Hepatocyte (in vitro differentiated cells): ENCODE measurements around the gene PLCL2. TPM values are rescaled to one million over a fixed set of nuclear protein-coding genes. Genes with fewer than 3 reads are reported as not detected.

Experiments
- DNase-seq: peaks from one replicate; pipeline ENCODE4 v3.0.0-alpha.2; 2016; ENCODE audit warnings: low spot score
- H2AFZ ChIP-seq: fragments of 200-600 bp; sonication (generic); 2 replicates; pipeline ENCODE4 v1.6.0; 2016; ENCODE audit warnings: antibody characterized with exemption, mild to moderate bottlenecking
- H3K27ac ChIP-seq: fragments of 200-600 bp; sonication (generic); 2 replicates; pipeline ENCODE4 v1.5.1; 2016; ENCODE audit warnings: mild to moderate bottlenecking
- H3K27me3 ChIP-seq: fragments of 200-600 bp; sonication (generic); 2 replicates; pipeline ENCODE4 v1.6.1; 2016
- H3K36me3 ChIP-seq: fragments of 200-600 bp; sonication (generic); replicated peaks from 2 replicates; pipeline ENCODE4 v1.5.1; 2016; ENCODE audit warnings: low read depth; ENCODE audit not compliant: insufficient read depth
- H3K4me1 ChIP-seq: fragments of 200-600 bp; sonication (generic); 2 replicates; pipeline ENCODE4 v1.5.1; 2016; ENCODE audit warnings: mild to moderate bottlenecking, moderate library complexity; ENCODE audit not compliant: insufficient read depth
- H3K4me2 ChIP-seq: fragments of 200-600 bp; sonication (generic); 2 replicates; pipeline ENCODE4 v1.6.0; 2016
- H3K4me3 ChIP-seq: fragments of 200-600 bp; sonication (generic); 2 replicates; pipeline ENCODE4 v1.5.1; 2016; ENCODE audit warnings: mild to moderate bottlenecking
- H3K79me2 ChIP-seq: fragments of 200-600 bp; sonication (generic); 2 replicates; pipeline ENCODE4 v1.6.0; 2017; ENCODE audit warnings: mild to moderate bottlenecking
- H3K9me2 ChIP-seq: fragments of 200-600 bp; sonication (generic); replicated peaks from 2 replicates; pipeline ENCODE4 v1.6.0; 2017; ENCODE audit warnings: mild to moderate bottlenecking; ENCODE audit not compliant: insufficient read depth
- H3K9me3 ChIP-seq: fragments of 200-600 bp; sonication (generic); 2 replicates; pipeline ENCODE4 v1.5.1; 2016; ENCODE audit warnings: low read depth, mild to moderate bottlenecking
- H4K20me1 ChIP-seq: fragments of 200-600 bp; sonication (generic); 2 replicates; pipeline ENCODE4 v1.6.0; 2016; ENCODE audit warnings: mild to moderate bottlenecking; ENCODE audit not compliant: insufficient read depth, poor library complexity, severe bottlenecking
- CTCF ChIP-seq: fragments of 200-600 bp; sonication (generic); IDR thresholded peaks from 2 replicates; pipeline ENCODE4 v1.5.1; 2016; ENCODE audit warnings: antibody characterized with exemption, mild to moderate bottlenecking; ENCODE audit not compliant: poor library complexity
- EZH2 ChIP-seq: fragments of 200-600 bp; sonication (generic); IDR thresholded peaks from 2 replicates; pipeline ENCODE4 v1.6.1; 2016; ENCODE audit warnings: antibody characterized with exemption, mild to moderate bottlenecking, borderline replicate concordance
- EZH2phosphoT487 ChIP-seq: fragments of 200-600 bp; sonication (generic); IDR thresholded peaks from one replicate; pipeline ENCODE4 v1.6.1; 2018; ENCODE audit warnings: antibody characterized with exemption, mild to moderate bottlenecking, low read depth, moderate library complexity; ENCODE audit not compliant: unreplicated experiment, severe bottlenecking
- WGBS: methylation state at CpG from one replicate; pipeline ENCODE4 v1.1.6; 2016; ENCODE audit warnings: low lambda C conversion rate; ENCODE audit errors: missing lambda C conversion rate; 5-methylcytosine and 5-hydroxymethylcytosine counted together
- polyA plus RNA-seq: library from polyadenylated mRNA; unstranded; fragments of >200 nt; fragmentation: Nextera tagmentation; extraction: Ambion mirVana; gene quantifications from 2 replicates; pipeline ENCODE4 v1.2.1, GENCODE V29; 2016
- total RNA-seq: library from RNA; depleted of rRNA; stranded (reverse); fragments of >200 nt; gene quantifications from 2 replicates; pipeline ENCODE4 v1.2.3, GENCODE V29; 2014

Gene PLCL2
- total and polyA plus RNA-seq, 2 experiments from 2014 or later, result 3.2 to 14.2 TPM

GRCh38 chr3:16877505-16877904 lies 7.2 kb upstream of the PLCL2 start:
- no peaks in the 10 kb centered on the region for H3K9me3 ChIP-seq
- no peaks in the 10 kb centered on the region for H4K20me1 ChIP-seq
- TF ChIP-seq CTCF (no peak), EZH2phosphoT487 (no peak)
- no peaks in the 10 kb centered on the region for H3K79me2 ChIP-seq
- peaks cover 8% of the 10 kb centered on the region for H3K4me1 ChIP-seq
- H2AFZ ChIP-seq, result no peak overlapping the region
- no peak overlapping the region for H3K27ac ChIP-seq
- 68% methylated on average over 2 of the region's 2 CpGs for WGBS
- DNase-seq, result no peak
- H3K27me3 ChIP-seq, result no peaks in the 10 kb centered on the region
- H3K9me2 ChIP-seq, result no peaks in the 10 kb centered on the region
- no peak overlapping the region for H3K4me3 ChIP-seq
- H3K36me3 ChIP-seq, result no peaks in the 10 kb centered on the region
- no peak overlapping the region for H3K4me2 ChIP-seq

- WGBS, result 78% methylated on average over 1 of the region's 1 CpG
Measured at GRCh38 chr3:16877911-16878310, 6.8 kb upstream of the PLCL2 start.

GRCh38 chr3:16881896-16882630 lies 2.7 kb upstream of the PLCL2 start:
- TF ChIP-seq EZH2, result no peak
- TF ChIP-seq CTCF, result no peak
- no peak for TF ChIP-seq EZH2phosphoT487
- Histone ChIP-seq H4K20me1 (no peaks in the 10 kb centered on the region), H2AFZ (no peak overlapping the region)

More at GRCh38 chr3:16877911-16878310, 6.8 kb upstream of the PLCL2 start:
- no peaks in the 10 kb centered on the region for H3K36me3 ChIP-seq
- TF ChIP-seq EZH2, result no peak
- TF ChIP-seq EZH2phosphoT487, result no peak
- H2AFZ ChIP-seq, result no peak overlapping the region
- no peak for DNase-seq
- H3K27me3 ChIP-seq, result no peaks in the 10 kb centered on the region
- no peaks in the 10 kb centered on the region for H3K9me3 ChIP-seq
- no peaks in the 10 kb centered on the region for H3K79me2 ChIP-seq
- no peak overlapping the region for H3K4me2 ChIP-seq
- no peaks in the 10 kb centered on the region for H3K9me2 ChIP-seq
- no peak overlapping the region for H3K27ac ChIP-seq
- H3K4me1 ChIP-seq, result peaks cover 12% of the 10 kb centered on the region
- H3K4me3 ChIP-seq, result no peak overlapping the region
- H4K20me1 ChIP-seq, result no peaks in the 10 kb centered on the region

GRCh38 chr3:16883057-16883722 lies 1.6 kb upstream of the PLCL2 start:
- peak overlapping the region; percentile 96 for H3K4me2 ChIP-seq
- no peaks in the 10 kb centered on the region for H3K27me3 ChIP-seq
- no peaks in the 10 kb centered on the region for H3K9me2 ChIP-seq
- H2AFZ ChIP-seq, result peak overlapping the region; percentile 99
- H3K36me3 ChIP-seq, result no peaks in the 10 kb centered on the region
- no peak overlapping the region for H3K4me3 ChIP-seq
- 48% methylated on average over 23 of the region's 23 CpGs for WGBS
- no peaks in the 10 kb centered on the region for H4K20me1 ChIP-seq
- DNase-seq, result peak; percentile 50
- no peaks in the 10 kb centered on the region for H3K9me3 ChIP-seq
- TF ChIP-seq EZH2phosphoT487 (no peak), EZH2 (no peak), CTCF (no peak)
- H3K27ac ChIP-seq, result peak overlapping the region; percentile 83
- H3K4me1 ChIP-seq, result peaks cover 8% of the 10 kb centered on the region
- peaks cover 20% of the 10 kb centered on the region for H3K79me2 ChIP-seq

More at GRCh38 chr3:16881896-16882630, 2.7 kb upstream of the PLCL2 start:
- no peak overlapping the region for H3K4me3 ChIP-seq
- H3K79me2 ChIP-seq, result peaks cover 8% of the 10 kb centered on the region
- 78% methylated on average over 6 of the region's 6 CpGs for WGBS
- H3K4me2 ChIP-seq, result peak overlapping the region; percentile 96
- no peaks in the 10 kb centered on the region for H3K36me3 ChIP-seq
- H3K27ac ChIP-seq, result peak overlapping the region; percentile 83
- no peak for DNase-seq
- no peaks in the 10 kb centered on the region for H3K27me3 ChIP-seq
- peaks cover 8% of the 10 kb centered on the region for H3K4me1 ChIP-seq
- no peaks in the 10 kb centered on the region for H3K9me3 ChIP-seq
- no peaks in the 10 kb centered on the region for H3K9me2 ChIP-seq
